Endothelial cell of umbilical vein (primary cell): Measurements from ENCODE around the gene ZNF366. TPM values are rescaled to one million over a fixed set of nuclear protein-coding genes. Genes with fewer than 3 reads are reported as not detected.

Experiments
- BruUV-seq: library from RNA; stranded (reverse); fragments of 400-500 nt; replicated peaks from 2 replicates; lab custom pipeline; 2021; lab: Mats Ljungman, UMichigan
- CTCF ChIA-PET: fragments of 300-600, 350-600 bp; sonication (Branson Sonifier 250); formaldehyde crosslinking; loops from one replicate; lab custom pipeline; 2021; ENCODE audit warnings: antibody characterized with exemption, inconsistent platforms; lab: Charles Lee
- POLR2A ChIA-PET: fragments of 300-600, 350-600 bp; sonication (Branson Sonifier 250); formaldehyde crosslinking; loops from one replicate; lab custom pipeline; 2021; ENCODE audit warnings: antibody characterized with exemption, inconsistent platforms; lab: Charles Lee
- DNase-seq: peaks from one replicate; pipeline ENCODE4 v3.0.0-alpha.2; 2011; ENCODE audit warnings: low read depth, low spot score
- FAIRE-seq: peaks from 2 replicates; lab custom pipeline; 2011; peaks lifted over from hg19 to GRCh38; lab: Jason Lieb, UNC
- H2AFZ ChIP-seq: 2 replicates; pipeline ENCODE4 v1.6.0; 2012; ENCODE audit warnings: low read depth, low read length, control low read depth, inconsistent platforms
- H3K27ac ChIP-seq: 2 replicates; pipeline ENCODE4 v1.5.1; 2011; ENCODE audit warnings: low read depth, mild to moderate bottlenecking, control low read depth, low read length, moderate library complexity; ENCODE audit not compliant: insufficient read depth
- H3K27me3 ChIP-seq, 2 experiments: 2 replicates each; pipeline versions ENCODE4 v1.6.0 to v1.6.1; 2011; ENCODE audit warnings: low read length in 2 of 2, mixed read lengths in 1 of 2; ENCODE audit not compliant: control insufficient read depth in 2 of 2, insufficient read depth in 2 of 2
- H3K36me3 ChIP-seq, 2 experiments: 2 replicates in 1 of 2; 3 replicates in 1 of 2; pipeline ENCODE4 v1.5.1; 2011; ENCODE audit warnings: low read length in 2 of 2, mild to moderate bottlenecking in 1 of 2, moderate library complexity in 1 of 2; ENCODE audit not compliant: control insufficient read depth in 2 of 2, insufficient read depth in 2 of 2; ENCODE audit errors: extremely low read depth in 1 of 2
- H3K4me1 ChIP-seq: 3 replicates; pipeline ENCODE4 v1.5.1; 2011; ENCODE audit warnings: mild to moderate bottlenecking, low read length; ENCODE audit not compliant: control insufficient read depth, insufficient read depth; ENCODE audit errors: extremely low read depth
- H3K4me2 ChIP-seq: 2 replicates; pipeline ENCODE4 v1.6.1; 2011; ENCODE audit warnings: low read length, control low read depth, mixed read lengths; ENCODE audit not compliant: insufficient read depth
- H3K4me3 ChIP-seq, 3 experiments: fragments of 200-600 bp in 1 of 3; sonication (generic), shearing (Covaris generic) in 1 of 3; replicated peaks in 1 of 3; 2 replicates each; pipeline ENCODE4 v1.5.1; 2011 to 2016; ENCODE audit warnings: control low read depth in 3 of 3, low read length in 3 of 3, mild to moderate bottlenecking in 2 of 3, inconsistent platforms in 1 of 3, low read depth in 1 of 3, moderate library complexity in 1 of 3; ENCODE audit not compliant: insufficient read depth in 1 of 3
- H3K79me2 ChIP-seq: 2 replicates; pipeline ENCODE4 v1.6.0; 2012; ENCODE audit warnings: low read length, inconsistent platforms; ENCODE audit not compliant: control insufficient read depth, insufficient read depth
- H3K9ac ChIP-seq: replicated peaks from 2 replicates; pipeline ENCODE3; 2011; ENCODE audit warnings: low read length, control low read depth; ENCODE audit not compliant: insufficient read depth; ENCODE audit errors: extremely low read depth
- H3K9me1 ChIP-seq: replicated peaks from 3 replicates; pipeline ENCODE4 v1.6.0; 2011; ENCODE audit warnings: mild to moderate bottlenecking, low read length; ENCODE audit not compliant: control insufficient read depth, insufficient read depth; ENCODE audit errors: extremely low read depth
- H3K9me3 ChIP-seq: replicated peaks from 2 replicates; pipeline ENCODE4 v1.5.1; 2012; ENCODE audit warnings: low read length, inconsistent platforms; ENCODE audit not compliant: control insufficient read depth, insufficient read depth
- H4K20me1 ChIP-seq: replicated peaks from 2 replicates; pipeline ENCODE3; 2011; ENCODE audit warnings: mild to moderate bottlenecking, low read length; ENCODE audit not compliant: control insufficient read depth, insufficient read depth; ENCODE audit errors: extremely low read depth
- CTCF ChIP-seq, 2 donors: IDR thresholded peaks; 1 replicate in 1 of 2; 2 replicates in 1 of 2; pipeline ENCODE4 v1.5.1; 2011; ENCODE audit warnings: low read length in 2 of 2, mild to moderate bottlenecking in 2 of 2, moderate library complexity in 2 of 2, control low read depth in 1 of 2, inconsistent platforms in 1 of 2, low read depth in 1 of 2; ENCODE audit not compliant: insufficient read depth in 1 of 2; ENCODE audit errors: extremely low read depth in 1 of 2
- EZH2 ChIP-seq: IDR thresholded peaks from 2 replicates; pipeline ENCODE4 v1.6.1; 2012; ENCODE audit warnings: borderline replicate concordance, low read depth, mild to moderate bottlenecking, moderate library complexity, low read length, inconsistent platforms; ENCODE audit not compliant: severe bottlenecking
- GATA2 ChIP-seq: IDR thresholded peaks from 2 replicates; pipeline ENCODE4 v1.7.0; 2011; ENCODE audit warnings: low read depth, mild to moderate bottlenecking, moderate library complexity, mixed read lengths, low read length; ENCODE audit not compliant: insufficient read length, insufficient read depth
- JUN ChIP-seq: IDR thresholded peaks from 2 replicates; pipeline ENCODE4 v1.6.1; 2011; ENCODE audit warnings: borderline replicate concordance, low read depth; ENCODE audit not compliant: insufficient read length, insufficient read depth
- MAX ChIP-seq: IDR thresholded peaks from 2 replicates; pipeline ENCODE4 v1.6.1; 2011; ENCODE audit not compliant: insufficient read depth, insufficient read length
- MYC ChIP-seq: IDR thresholded peaks from one replicate; pipeline ENCODE4 v1.6.1; 2011; ENCODE audit warnings: mild to moderate bottlenecking, low read depth, low read length
- POLR2A ChIP-seq: IDR thresholded peaks from 2 replicates; pipeline ENCODE4 v1.6.1; 2012; ENCODE audit warnings: low read depth, mild to moderate bottlenecking, control low read depth, low read length
- POLR2AphosphoS5 ChIP-seq: IDR thresholded peaks from 2 replicates; pipeline ENCODE4 v1.6.1; 2012; ENCODE audit warnings: low read depth, mild to moderate bottlenecking, control low read depth, low read length, moderate library complexity; ENCODE audit not compliant: insufficient read depth
- dilution Hi-C: fragments of 300-500 bp; cut with MboI; formaldehyde crosslinking; loops from one replicate; pipeline ENCODE4 v1.15.0; 2019; ENCODE audit warnings: low sequenced_read_pairs; ENCODE audit not compliant: extremely low pct_ligation_motif_present
- intact Hi-C: fragments of 100-400 bp; cut with micrococcal nuclease; formaldehyde crosslinking; loops from one replicate; pipeline ENCODE4 v1.10.0; 2022
- polyA plus RNA-seq, 4 experiments: library from polyadenylated mRNA; depleted of rRNA in 3 of 4; stranded (reverse) in 3 of 4; unstranded in 1 of 4; fragments of >200 nt; gene quantifications; 2 replicates each; pipeline versions ENCODE4 v1.2.1 to v1.2.3, GENCODE V29; 2011 to 2012; ENCODE audit warnings: missing spikeins in 1 of 4
- total RNA-seq: library from RNA; stranded (reverse); gene quantifications from 2 replicates; pipeline ENCODE4 v1.2.3, GENCODE V29; 2021

The ZNF366 gene
- total and polyA plus RNA-seq, 2 donors (not counting 3 experiments of a cell fraction or from before 2014, with no cell fraction given): 1.3 to 4.1 TPM

- TF ChIP-seq GATA2: no peak
- TF ChIP-seq POLR2AphosphoS5: no peak
- TF ChIP-seq EZH2: no peak
- TF ChIP-seq MAX: no peak
- TF ChIP-seq JUN: no peak
- no peak for TF ChIP-seq MYC
- TF ChIP-seq POLR2A: no peak
- TF ChIP-seq CTCF (IDR thresholded peaks at IDR 0.05; ENCODE audit: extremely low read depth in 1 of 2, insufficient read depth in 1 of 2, low read depth in 1 of 2, low read length in 2 of 2): no peak
- FAIRE-seq: no peak
- POLR2A ChIA-PET: no interaction called here
- no peaks in the 10 kb centered on the region for H3K79me2 ChIP-seq
- no peaks in the 10 kb centered on the region for H3K27me3 ChIP-seq
- no peaks in the 10 kb centered on the region for H3K4me1 ChIP-seq
- H3K9me3 ChIP-seq: no peaks in the 10 kb centered on the region
- peak overlapping the region; percentile 91 for H2AFZ ChIP-seq
- no peak overlapping the region for H3K9ac ChIP-seq
- BruUV-seq: no TSS peak
- dilution Hi-C loops: no loop called here
- H4K20me1 ChIP-seq: no peaks in the 10 kb centered on the region
- H3K27ac ChIP-seq: no peak overlapping the region
- CTCF ChIA-PET: interaction anchor here (0.6 to 2.1 kb wide), 5 partner anchors 25 to 152 kb away, joined by 3 to 7 read pairs (median 4); no protein-coding TSS in a partner anchor
- no peak overlapping the region for H3K4me3 ChIP-seq
- intact Hi-C loops: no loop called here
- no peaks in the 10 kb centered on the region for H3K36me3 ChIP-seq
- no peaks in the 10 kb centered on the region for H3K9me1 ChIP-seq
- peak; percentile 36 for DNase-seq
- H3K4me2 ChIP-seq: no peak overlapping the region
Observed at GRCh38 chr5:72518001-72518683, 10.9 kb upstream of the ZNF366 start.
